DOHH2 (cell line): Measurements from ENCODE around the gene SNAPC5.

Experiments
- H3F3A ChIP-seq: fragments of 200-600 bp; sonication (generic), shearing (Covaris generic); 2 replicates; pipeline ENCODE4 v1.6.0; 2016; ENCODE audit warnings: antibody characterized with exemption, mild to moderate bottlenecking; ENCODE audit not compliant: control insufficient read depth, insufficient read depth
- H3K27ac ChIP-seq: fragments of 200-600 bp; sonication (generic); 2 replicates; pipeline ENCODE4 v1.5.1; 2014; ENCODE audit warnings: low read depth, mild to moderate bottlenecking, low read length, moderate library complexity
- H3K27me3 ChIP-seq: fragments of 200-600 bp; sonication (generic); 2 replicates; pipeline ENCODE4 v1.6.1; 2014; ENCODE audit warnings: mild to moderate bottlenecking, low read length, mixed read lengths; ENCODE audit not compliant: control insufficient read depth
- H3K36me3 ChIP-seq: fragments of 200-600 bp; sonication (generic); 2 replicates; pipeline ENCODE4 v1.6.1; 2014; ENCODE audit warnings: mild to moderate bottlenecking, low read length, moderate library complexity, mixed read lengths; ENCODE audit not compliant: control insufficient read depth
- H3K4me1 ChIP-seq: fragments of 200-600 bp; sonication (generic); 2 replicates; pipeline ENCODE4 v1.6.1; 2014; ENCODE audit warnings: mild to moderate bottlenecking, low read length, mixed read lengths; ENCODE audit not compliant: control insufficient read depth
- H3K4me2 ChIP-seq: fragments of 200-600 bp; sonication (generic); 2 replicates; pipeline ENCODE4 v1.6.0; 2014; ENCODE audit warnings: mild to moderate bottlenecking, low read length, moderate library complexity
- H3K4me3 ChIP-seq: fragments of 200-600 bp; sonication (generic); 2 replicates; pipeline ENCODE4 v1.5.1; 2014; ENCODE audit warnings: mild to moderate bottlenecking, low read length, mixed read lengths
- H3K79me2 ChIP-seq: fragments of 200-600 bp; sonication (generic); 2 replicates; pipeline ENCODE4 v1.6.1; 2014; ENCODE audit warnings: mild to moderate bottlenecking, low read length, mixed read lengths; ENCODE audit not compliant: control insufficient read depth
- H3K9me2 ChIP-seq: fragments of 200-600 bp; sonication (generic); replicated peaks from 2 replicates; pipeline ENCODE4 v1.6.1; 2014; ENCODE audit warnings: mild to moderate bottlenecking, low read length, mixed read lengths; ENCODE audit not compliant: control insufficient read depth
- H3K9me3 ChIP-seq: fragments of 200-600 bp; sonication (generic); 2 replicates; pipeline ENCODE4 v1.6.1; 2014; ENCODE audit warnings: antibody characterized with exemption, low read length, mixed read lengths; ENCODE audit not compliant: control insufficient read depth, insufficient read depth
- H4K20me1 ChIP-seq: fragments of 200-600 bp; sonication (generic); 2 replicates; pipeline ENCODE4 v1.6.0; 2014; ENCODE audit warnings: low read depth, mild to moderate bottlenecking, antibody characterized with exemption, low read length, moderate library complexity; ENCODE audit not compliant: control insufficient read depth, insufficient read depth
- CTCF ChIP-seq: fragments of 200-600 bp; sonication (generic); IDR thresholded peaks from one replicate; pipeline ENCODE4 v1.5.1; 2014; ENCODE audit warnings: antibody characterized with exemption, mild to moderate bottlenecking, low read depth, low read length; ENCODE audit not compliant: poor library complexity, severe bottlenecking
- EZH2phosphoT487 ChIP-seq: fragments of 200-600 bp; sonication (generic); IDR thresholded peaks from 2 replicates; pipeline ENCODE4 v1.6.1; 2017; ENCODE audit warnings: borderline replicate concordance, mild to moderate bottlenecking, antibody characterized with exemption, low read length, moderate library complexity, mixed read lengths

Gene SNAPC5

GRCh38 chr15:66514586-66514985 lies 17.0 kb upstream of the SNAPC5 start:
- Histone ChIP-seq H3K9me2 (no peaks in the 10 kb centered on the region), H3K4me2 (no peak overlapping the region), H3F3A (peaks cover 3% of the 10 kb centered on the region; the same call in 1 of the 2 replicates), H3K27ac (no peak overlapping the region), H3K36me3 (peaks cover 58% of the 10 kb centered on the region), H3K4me3 (no peak overlapping the region), H3K79me2 (peaks cover 6% of the 10 kb centered on the region), H4K20me1 (no peaks in the 10 kb centered on the region), H3K9me3 (no peaks in the 10 kb centered on the region), H3K27me3 (no peaks in the 10 kb centered on the region), H3K4me1 (no peaks in the 10 kb centered on the region)
- TF ChIP-seq EZH2phosphoT487 (no peak), CTCF (no peak)

- H3K27me3 ChIP-seq, result no peaks in the 10 kb centered on the region
Observed at GRCh38 chr15:66508293-66508883, 10.8 kb upstream of the SNAPC5 start.

GRCh38 chr15:66505818-66506217 lies 8.3 kb upstream of the SNAPC5 start:
- peaks cover 71% of the 10 kb centered on the region for H3K36me3 ChIP-seq
- H3K4me2 ChIP-seq, result peak overlapping the region; percentile 78
- H3F3A ChIP-seq, result peaks cover 39% of the 10 kb centered on the region
- H3K79me2 ChIP-seq, result peaks cover 91% of the 10 kb centered on the region
- peaks cover 19% of the 10 kb centered on the region; the same call in 1 of the 2 replicates for H4K20me1 ChIP-seq
- H3K4me3 ChIP-seq, result peak overlapping the region; percentile 98
- H3K4me1 ChIP-seq, result peaks cover 48% of the 10 kb centered on the region
- no peak for TF ChIP-seq CTCF
- no peak for TF ChIP-seq EZH2phosphoT487
- H3K9me3 ChIP-seq, result no peaks in the 10 kb centered on the region
- H3K9me2 ChIP-seq, result no peaks in the 10 kb centered on the region
- H3K27me3 ChIP-seq, result no peaks in the 10 kb centered on the region
- peak overlapping the region; percentile 90 for H3K27ac ChIP-seq

More at GRCh38 chr15:66508293-66508883, 10.8 kb upstream of the SNAPC5 start:
- Histone ChIP-seq H3K4me1 (peaks cover 23% of the 10 kb centered on the region), H3K4me3 (no peak overlapping the region), H3K36me3 (peaks cover 52% of the 10 kb centered on the region), H3K9me3 (no peaks in the 10 kb centered on the region), H3K27ac (0 out of 2 replicates have a peak overlapping the region, but pooled peaks have one; percentile 11), H4K20me1 (peaks cover 9% of the 10 kb centered on the region; the same call in 1 of the 2 replicates), H3F3A (peaks cover 13% of the 10 kb centered on the region), H3K4me2 (peak overlapping the region; percentile 38; the same call in 1 of the 2 replicates), H3K9me2 (no peaks in the 10 kb centered on the region), H3K79me2 (peaks cover 65% of the 10 kb centered on the region)
- TF ChIP-seq CTCF, result no peak
- TF ChIP-seq EZH2phosphoT487, result no peak
